Measurements from ENCODE around the gene DNAJC5. TPM values are rescaled to one million over a fixed set of nuclear protein-coding genes. Genes with fewer than 3 reads are reported as not detected.
A peak's percentile ranks its signal among the peaks of the same experiment; 100 is the strongest.

Gene DNAJC5
- total RNA-seq, 1 experiment from 2014 or later = 79.9 TPM

DNA sequence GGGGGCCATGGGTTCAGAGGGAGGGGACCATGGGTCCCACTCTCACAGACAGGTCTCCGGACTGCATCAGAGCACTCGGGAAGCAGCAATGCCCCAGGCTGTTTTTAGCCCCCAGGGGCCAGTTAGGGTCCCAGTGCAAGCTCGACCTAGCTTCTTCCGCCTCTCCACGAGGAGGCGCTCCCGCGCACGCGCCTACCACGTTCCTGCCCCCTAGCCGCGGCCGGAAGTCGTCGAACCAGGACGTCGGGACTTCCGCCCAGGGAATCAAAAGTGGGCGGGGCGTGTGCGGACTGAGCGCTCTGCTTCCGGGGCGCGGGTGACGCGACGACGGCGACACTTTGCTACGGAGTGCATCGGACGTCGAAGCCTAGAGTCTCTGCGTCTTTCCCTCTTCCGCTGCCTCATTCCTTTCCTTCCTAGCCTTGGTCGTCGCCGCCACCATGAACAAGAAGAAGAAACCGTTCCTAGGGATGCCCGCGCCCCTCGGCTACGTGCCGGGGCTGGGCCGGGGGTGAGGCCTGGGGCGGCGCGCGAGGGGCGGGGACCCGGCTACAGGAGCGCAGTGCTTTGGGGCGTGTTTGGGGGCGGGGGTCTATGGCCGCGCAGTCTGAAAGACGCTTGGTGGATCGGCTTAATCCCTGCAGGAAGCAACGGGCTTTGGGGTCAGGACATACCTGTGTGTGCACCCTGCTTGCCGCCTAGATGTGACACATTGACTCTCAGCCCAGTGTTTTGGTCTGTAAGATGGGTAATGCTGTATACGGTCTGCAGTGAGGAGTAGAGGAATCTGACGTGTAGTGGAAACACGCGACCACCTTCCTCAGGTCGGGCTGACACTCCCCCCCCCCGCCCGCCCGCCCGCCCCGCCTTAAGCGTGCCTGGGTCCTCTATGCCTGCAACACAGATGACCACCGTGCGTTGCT lies 86.1 kb downstream of the DNAJC5 start, which contains the start of gene PRPF6:
Gene PRPF6 (plus strand): TSS at position 327 of the 923 bp plus-strand sequence. CDS start 114 bp downstream, at position 441.
- BruUV-seq (replicated peaks) = no TSS peak
- H3K9me3 Mint-ChIP-seq (ENCODE audit: low read depth, unreplicated experiment) = no peaks in the 10 kb centered on the region
- no peaks in the 10 kb centered on the region for H3K27me3 Mint-ChIP-seq (ENCODE audit: unreplicated experiment)
- peak; percentile 99 for DNase-seq
- intact Hi-C loops (cut with micrococcal nuclease; ENCODE audit: unreplicated experiment) = no loop called here
- CTCF ChIA-PET = interaction anchor here (0.8 to 2.5 kb wide), 12 partner anchors 9 to 443 kb away, joined by 3 to 26 read pairs (median 4); partner anchors contain the start of genes ARFRP1, PTK6, RTEL1 and TPD52L2
- peaks cover 49% of the 10 kb centered on the region for H3K4me1 Mint-ChIP-seq (ENCODE audit: low read depth, unreplicated experiment)
- H3K4me3 Mint-ChIP-seq (ENCODE audit: low read depth, unreplicated experiment) = peak within 1 kb of the TSS; percentile 81
- H3K36me3 Mint-ChIP-seq (ENCODE audit: insufficient read depth, unreplicated experiment) = peaks cover 92% of the 10 kb centered on the region
- H3K27ac Mint-ChIP-seq (ENCODE audit: unreplicated experiment) = peak within 1 kb of the TSS; percentile 87
- TF ChIP-seq, protein P1, sequence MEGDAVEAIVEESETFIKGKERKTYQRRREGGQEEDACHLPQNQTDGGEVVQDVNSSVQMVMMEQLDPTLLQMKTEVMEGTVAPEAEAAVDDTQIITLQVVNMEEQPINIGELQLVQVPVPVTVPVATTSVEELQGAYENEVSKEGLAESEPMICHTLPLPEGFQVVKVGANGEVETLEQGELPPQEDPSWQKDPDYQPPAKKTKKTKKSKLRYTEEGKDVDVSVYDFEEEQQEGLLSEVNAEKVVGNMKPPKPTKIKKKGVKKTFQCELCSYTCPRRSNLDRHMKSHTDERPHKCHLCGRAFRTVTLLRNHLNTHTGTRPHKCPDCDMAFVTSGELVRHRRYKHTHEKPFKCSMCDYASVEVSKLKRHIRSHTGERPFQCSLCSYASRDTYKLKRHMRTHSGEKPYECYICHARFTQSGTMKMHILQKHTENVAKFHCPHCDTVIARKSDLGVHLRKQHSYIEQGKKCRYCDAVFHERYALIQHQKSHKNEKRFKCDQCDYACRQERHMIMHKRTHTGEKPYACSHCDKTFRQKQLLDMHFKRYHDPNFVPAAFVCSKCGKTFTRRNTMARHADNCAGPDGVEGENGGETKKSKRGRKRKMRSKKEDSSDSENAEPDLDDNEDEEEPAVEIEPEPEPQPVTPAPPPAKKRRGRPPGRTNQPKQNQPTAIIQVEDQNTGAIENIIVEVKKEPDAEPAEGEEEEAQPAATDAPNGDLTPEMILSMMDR (IDR thresholded peaks at IDR 0.05; ENCODE audit: unreplicated experiment) = peak; percentile 95

DNA sequence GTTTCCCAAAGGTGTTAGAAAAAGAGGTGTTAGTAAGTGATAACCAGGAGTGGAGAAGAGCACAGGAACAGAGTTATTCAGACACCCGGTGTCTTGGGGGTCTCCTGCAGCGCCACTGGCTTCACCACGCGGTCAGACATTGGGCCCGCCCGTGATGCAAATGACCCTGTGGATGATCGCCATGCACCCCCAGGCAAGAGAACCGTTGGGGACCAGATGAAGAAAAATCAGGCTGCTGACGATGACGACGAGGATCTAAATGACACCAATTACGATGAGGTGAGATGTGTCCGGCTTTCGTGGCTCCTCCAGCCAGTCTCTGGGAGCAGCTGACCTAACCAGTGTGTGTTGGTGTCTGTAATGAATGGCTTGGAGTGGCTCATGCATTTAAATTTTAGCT lies 88.0 kb downstream of the DNAJC5 start:
- peaks cover 42% of the 10 kb centered on the region for H3K4me1 Mint-ChIP-seq (ENCODE audit: low read depth, unreplicated experiment)
- peaks cover 97% of the 10 kb centered on the region for H3K36me3 Mint-ChIP-seq (ENCODE audit: insufficient read depth, unreplicated experiment)
- peak overlapping the region; percentile 81 for H3K4me3 Mint-ChIP-seq (ENCODE audit: low read depth, unreplicated experiment)
- DNase-seq = no peak
- H3K9me3 Mint-ChIP-seq (ENCODE audit: low read depth, unreplicated experiment) = no peaks in the 10 kb centered on the region
- no peak overlapping the region for H3K27ac Mint-ChIP-seq (ENCODE audit: unreplicated experiment)
- TF ChIP-seq, protein P1 (IDR thresholded peaks at IDR 0.05; ENCODE audit: unreplicated experiment) = no peak
- CTCF ChIA-PET = no interaction called here
- intact Hi-C loops (cut with micrococcal nuclease; ENCODE audit: unreplicated experiment) = no loop called here
- no TSS peak for BruUV-seq (replicated peaks)
- H3K27me3 Mint-ChIP-seq (ENCODE audit: unreplicated experiment) = no peaks in the 10 kb centered on the region

Small RNA genes within 50 kb of the gene (microRNA-seq; reads per million reads assigned to microRNA genes)
- gene MIR1914 = 2.8 reads per million
- gene MIR647 = not detected
- gene MIR941-1 = not detected
- not detected for gene MIR941-2
- gene MIR941-3 = not detected
- gene MIR941-4 = not detected
- not detected for gene MIR941-5

Other genes starting within 250 kb of the DNAJC5 start
- 2.0 and 2.3 TPM in 2 replicates for gene STMN3, start 241.7 kb upstream of the DNAJC5 start, total RNA-seq (2022)
- 39.1 and 39.8 TPM in 2 replicates for gene RTEL1, start 236.8 kb upstream of the DNAJC5 start, total RNA-seq (2022)
- not detected in 2 replicates for gene TNFRSF6B, start 198.5 kb upstream of the DNAJC5 start, total RNA-seq (2022)
- 74.0 and 85.1 TPM in 2 replicates for gene ARFRP1, start 187.2 kb upstream of the DNAJC5 start, total RNA-seq (2022)
- gene ZGPAT, start 187.1 kb upstream of the DNAJC5 start, total RNA-seq (2022) = 47.0 and 48.4 TPM in 2 replicates
- gene LIME1, start 158.5 kb upstream of the DNAJC5 start, total RNA-seq (2022) = 25.8 and 27.1 TPM in 2 replicates
- gene SLC2A4RG, start 155.3 kb upstream of the DNAJC5 start, total RNA-seq (2022) = 163 and 169 TPM in 2 replicates
- gene ZBTB46, start 63.9 kb upstream of the DNAJC5 start, total RNA-seq (2022) = 2.5 and 3.2 TPM in 2 replicates
- gene ABHD16B, start 33.6 kb upstream of the DNAJC5 start, total RNA-seq (2022) = 0.24 TPM in 1 of 2 replicates, not detected in the other
- 192 and 197 TPM in 2 replicates for gene TPD52L2, start 29.9 kb upstream of the DNAJC5 start, total RNA-seq (2022)
- gene UCKL1, start 61.3 kb downstream of the DNAJC5 start, total RNA-seq (2022) = 85.1 and 86.3 TPM in 2 replicates
- gene ZNF512B, start 74.8 kb downstream of the DNAJC5 start, total RNA-seq (2022) = 58.1 and 62.8 TPM in 2 replicates
- gene SAMD10, start 84.5 kb downstream of the DNAJC5 start, total RNA-seq (2022) = 23.6 and 23.7 TPM in 2 replicates
- 111 and 113 TPM in 2 replicates for gene PRPF6, start 86.0 kb downstream of the DNAJC5 start, total RNA-seq (2022)
- gene C20orf204, start 141.1 kb downstream of the DNAJC5 start, total RNA-seq (2022) = 4.9 and 5.0 TPM in 2 replicates
- not detected in 2 replicates for gene SOX18, start 154.5 kb downstream of the DNAJC5 start, total RNA-seq (2022)
- gene TCEA2, start 168.1 kb downstream of the DNAJC5 start, total RNA-seq (2022) = 39.9 and 43.7 TPM in 2 replicates
- 17.2 and 17.8 TPM in 2 replicates for gene RGS19, start 184.4 kb downstream of the DNAJC5 start, total RNA-seq (2022)
- gene OPRL1, start 185.0 kb downstream of the DNAJC5 start, total RNA-seq (2022) = 0.17 and 0.33 TPM in 2 replicates
- gene LKAAEAR1, start 189.3 kb downstream of the DNAJC5 start, total RNA-seq (2022) = not detected in 2 replicates
- gene NPBWR2, start 212.4 kb downstream of the DNAJC5 start, total RNA-seq (2022) = not detected in 2 replicates